Heart left ventricle (tissue), 16 donors: Measurements from ENCODE around the gene TYROBP. TPM values are rescaled to one million over a fixed set of nuclear protein-coding genes. Genes with fewer than 3 reads are reported as not detected.

Experiments used
- ATAC-seq, 4 donors: fragments of 200-7000 bp; cut with Tn5 transposase; one replicate each; pipeline ENCODE4 v1.9.1; 2020 to 2022; ENCODE audit warnings: moderate library complexity in 4 of 4, mild to moderate bottlenecking in 3 of 4, moderate number of reproducible peaks in 1 of 4
- DNase-seq, 5 donors: peaks; one replicate each; pipeline ENCODE4 v3.0.0-alpha.2; 2020
- H3K27ac ChIP-seq, 12 donors: fragments of 200-600 bp; sonication (generic) in 4 of 12; one replicate each; pipeline versions ENCODE4 v1.5.0 to v1.8.0; 2016 to 2022; ENCODE audit warnings: mild to moderate bottlenecking in 2 of 12
- H3K27me3 ChIP-seq, 9 donors: fragments of 200-600 bp; sonication (generic) in 2 of 9; one replicate each; pipeline versions ENCODE4 v1.5.1 to v1.8.0; 2016 to 2022; ENCODE audit warnings: mild to moderate bottlenecking in 3 of 9
- H3K36me3 ChIP-seq, 9 donors: fragments of 200-600 bp; sonication (generic) in 2 of 9; one replicate each; pipeline versions ENCODE4 v1.5.0 to v1.8.0; 2018 to 2022; ENCODE audit warnings: mild to moderate bottlenecking in 2 of 9
- H3K4me1 ChIP-seq, 12 donors: fragments of 200-600 bp; sonication (generic) in 4 of 12; one replicate each; pipeline versions ENCODE4 v1.5.0 to v1.8.0; 2016 to 2022; ENCODE audit warnings: mild to moderate bottlenecking in 3 of 12
- H3K4me3 ChIP-seq, 12 donors: fragments of 200-600 bp; sonication (generic) in 4 of 12; one replicate each; pipeline versions ENCODE4 v1.5.0 to v1.8.0; 2017 to 2022; ENCODE audit warnings: mild to moderate bottlenecking in 9 of 12, moderate library complexity in 4 of 12
- H3K9me3 ChIP-seq, 12 donors: fragments of 200-600 bp; sonication (generic) in 4 of 12; one replicate each; pipeline versions ENCODE4 v1.5.0 to v1.8.0; 2016 to 2022; ENCODE audit warnings: mild to moderate bottlenecking in 1 of 12
- POLR2A ChIP-seq, 2 donors: fragments of 450-650 bp; IDR thresholded peaks; one replicate each; pipeline ENCODE4 v1.6.1; 2017; ENCODE audit warnings: antibody characterized with exemption in 2 of 2, mild to moderate bottlenecking in 2 of 2, moderate library complexity in 2 of 2
- WGBS, 4 donors: extraction: QIAGEN DNeasy Blood & Tissue Kit in 2 of 4; methylation state at CpG; one replicate each; pipeline versions ENCODE4 v1.1.5 to v1.1.7; 2013 to 2018; 5-methylcytosine and 5-hydroxymethylcytosine counted together
- intact Hi-C, 10 donors: fragments of 100-400 bp; cut with DNase I; formaldehyde crosslinking; loops; one replicate each; pipeline versions ENCODE4 v1.11.1 to v1.14.2; 2022
- polyA plus RNA-seq, 2 donors: library from polyadenylated mRNA; stranded (reverse); fragments of 200-250 nt; gene quantifications; one replicate each; pipeline ENCODE4 v1.2.3, GENCODE V29; 2013
- total RNA-seq, 9 donors: library from RNA; depleted of rRNA in 2 of 9; stranded (reverse); fragments of >200 nt in 2 of 9; fragmentation: NEBNext Ultra II Directional in 3 of 9; extraction: Animal tissue kit (Norgen Biotek cat#: 25700) in 3 of 9; gene quantifications; one replicate each; pipeline versions ENCODE4 v1.1.0 to v1.2.4, GENCODE V29; 2016 to 2023
- TF ChIP-seq, protein P1 (sequence below), 12 donors: fragments of 200-600 bp; sonication (generic) in 4 of 12; IDR thresholded peaks; one replicate each; pipeline versions ENCODE4 v1.5.0 to v1.8.0; 2018 to 2022; ENCODE audit warnings: antibody characterized with exemption in 12 of 12, mild to moderate bottlenecking in 5 of 12
- donor health status: ischemic (EF 13 %, LVEDD 7.1; RV severe dilation, severe dysfunction).
- donor health status: healthy with polysubstance abuse.
- donor health status: DM: no; HTN: yes; CAD: no.
- donor health status: DM: no; HTN: no; CAD: no.
- donor health status: ischemic (EF 25% LVEDD 6.9; RV normal size, moderate dysfunction).
- donor health status: ischemic (EF 25% LVEDD 5.7; RV mildly dilated, moderate dysfunction).
- donor health status: healthy.
- donor health status: DM: yes; HTN: yes; CAD: no.
- donor health status: ischemic (EF 35%, LVEDD 5.7; RV mildly dilated, moderate dysfunction).
- donor health status: nonischemic (EF 11% LVEDD 7.7; RV severe dilation, severe dysfunction).
- donor health status: DM: yes; HTN: yes; CAD: no.
- donor health status: PGD.
- donor health status: ischemic (EF 29% LVEDD 5.4; RV normal size, mild dysfunction).
- donor health status: nonischemic (EF 23%, LVEDD 6.1; RV moderate dilation, normal function).

TYROBP gene
- total and polyA plus RNA-seq, 11 donors, result 12.6 to 237 (median 19.4) TPM

GRCh38 chr19:35908973-35909683 is 1.0 kb upstream of the TYROBP start:
- TF ChIP-seq POLR2A (IDR thresholded peaks at IDR 0.05), result no peak
- 62 to 79% (median 72%) methylated on average over 10 of the region's 10 CpGs for WGBS, 4 donors
- peak overlapping the region in 3 of 12 donors; percentile 3 to 69 (median 25) for H3K4me3 ChIP-seq
- H3K36me3 ChIP-seq, result peaks cover 0 to 4% (median 0%) of the 10 kb centered on the region in 9 donors
- peaks cover 0 to 6% (median 0%) of the 10 kb centered on the region in 9 donors for H3K27me3 ChIP-seq
- intact Hi-C loops, result no loop called here
- H3K9me3 ChIP-seq, result no peaks in the 10 kb centered on the region
- peaks cover 0 to 62% (median 0%) of the 10 kb centered on the region in 12 donors for H3K4me1 ChIP-seq
- H3K27ac ChIP-seq, result peak overlapping the region in 8 of 12 donors; percentile 6 to 88 (median 53)
- ATAC-seq (peak; percentile 63 to 89 (median 84)), DNase-seq (peak; percentile 77 to 87 (median 81))

DNA sequence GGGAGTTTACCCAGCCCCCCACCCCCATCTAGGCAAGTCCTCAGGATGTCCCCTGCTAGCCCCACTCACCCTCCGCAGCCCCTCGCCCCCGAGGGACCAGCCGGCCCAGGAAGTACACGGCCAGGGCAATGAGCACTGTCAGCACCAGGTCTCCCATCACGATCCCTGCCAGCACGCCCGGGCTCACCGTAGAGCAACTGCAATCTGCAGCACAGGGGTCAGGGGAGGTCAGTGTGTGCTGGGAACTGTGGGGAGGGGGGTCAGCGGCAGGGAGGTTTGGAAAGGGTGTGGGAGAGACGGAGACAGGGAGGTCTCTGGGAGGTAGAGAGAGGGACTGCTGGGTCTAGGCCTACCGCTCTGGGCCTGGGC is 734 bp downstream of the TYROBP start:
- Histone ChIP-seq H3K4me1 (peaks cover 0 to 61% (median 0%) of the 10 kb centered on the region in 12 donors), H3K36me3 (peaks cover 0 to 4% (median 0%) of the 10 kb centered on the region in 9 donors), H3K9me3 (no peaks in the 10 kb centered on the region), H3K4me3 (peak overlapping the region in 10 of 12 donors; percentile 12 to 69 (median 42)), H3K27me3 (peaks cover 0 to 6% (median 0%) of the 10 kb centered on the region in 9 donors), H3K27ac (peak overlapping the region in 7 of 12 donors; percentile 14 to 88 (median 57))
- 34 to 42% (median 35%) methylated on average over 11 to 12 of the region's 12 CpGs for WGBS, 4 donors
- DNase-seq, result no peak
- intact Hi-C loops, result no loop called here
- TF ChIP-seq POLR2A (IDR thresholded peaks at IDR 0.05), result no peak
- TF ChIP-seq, protein P1, sequence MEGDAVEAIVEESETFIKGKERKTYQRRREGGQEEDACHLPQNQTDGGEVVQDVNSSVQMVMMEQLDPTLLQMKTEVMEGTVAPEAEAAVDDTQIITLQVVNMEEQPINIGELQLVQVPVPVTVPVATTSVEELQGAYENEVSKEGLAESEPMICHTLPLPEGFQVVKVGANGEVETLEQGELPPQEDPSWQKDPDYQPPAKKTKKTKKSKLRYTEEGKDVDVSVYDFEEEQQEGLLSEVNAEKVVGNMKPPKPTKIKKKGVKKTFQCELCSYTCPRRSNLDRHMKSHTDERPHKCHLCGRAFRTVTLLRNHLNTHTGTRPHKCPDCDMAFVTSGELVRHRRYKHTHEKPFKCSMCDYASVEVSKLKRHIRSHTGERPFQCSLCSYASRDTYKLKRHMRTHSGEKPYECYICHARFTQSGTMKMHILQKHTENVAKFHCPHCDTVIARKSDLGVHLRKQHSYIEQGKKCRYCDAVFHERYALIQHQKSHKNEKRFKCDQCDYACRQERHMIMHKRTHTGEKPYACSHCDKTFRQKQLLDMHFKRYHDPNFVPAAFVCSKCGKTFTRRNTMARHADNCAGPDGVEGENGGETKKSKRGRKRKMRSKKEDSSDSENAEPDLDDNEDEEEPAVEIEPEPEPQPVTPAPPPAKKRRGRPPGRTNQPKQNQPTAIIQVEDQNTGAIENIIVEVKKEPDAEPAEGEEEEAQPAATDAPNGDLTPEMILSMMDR (IDR thresholded peaks at IDR 0.05), result no peak
- no peak for ATAC-seq

DNA sequence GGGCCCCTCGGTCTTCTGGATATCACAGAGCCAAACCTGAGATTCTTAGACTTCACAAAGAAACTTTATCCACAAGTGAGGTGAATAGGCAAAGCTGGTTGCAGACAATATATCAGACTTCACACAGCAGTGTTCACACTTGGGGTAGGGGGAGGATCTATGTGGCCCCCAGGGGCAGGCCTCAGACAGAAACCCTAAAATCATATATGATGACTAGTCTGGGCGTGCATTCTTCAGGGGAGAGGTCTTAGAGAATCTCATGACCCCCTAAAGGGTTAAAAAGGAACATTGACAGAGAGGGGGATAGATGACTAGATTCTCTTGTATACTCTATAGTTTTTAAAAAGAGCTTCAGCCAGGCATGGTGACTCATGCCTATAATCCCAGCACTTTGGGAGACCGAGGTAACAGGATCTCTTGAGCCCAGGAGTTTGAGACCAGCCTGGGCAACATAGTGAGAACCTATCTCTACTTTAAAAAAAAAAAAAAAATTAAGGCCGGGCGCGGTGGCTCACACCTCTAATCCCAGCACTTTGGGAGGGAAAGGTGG is 2.8 kb downstream of the TYROBP start:
- WGBS, 4 donors, result 70 to 73% (median 72%) methylated on average over 6 of the region's 6 CpGs
- Histone ChIP-seq H3K4me3 (peak overlapping the region in 1 of 12 donors; percentile 69), H3K36me3 (peaks cover 0 to 4% (median 0%) of the 10 kb centered on the region in 9 donors), H3K27me3 (peaks cover 0 to 6% (median 0%) of the 10 kb centered on the region in 9 donors), H3K27ac (peak overlapping the region in 7 of 12 donors; percentile 3 to 88 (median 46)), H3K4me1 (peaks cover 0 to 61% (median 0%) of the 10 kb centered on the region in 12 donors), H3K9me3 (no peaks in the 10 kb centered on the region)
- ATAC-seq (no peak), DNase-seq (no peak)
- intact Hi-C loops, result no loop called here
- no peak for TF ChIP-seq POLR2A (IDR thresholded peaks at IDR 0.05)
- TF ChIP-seq, protein P1 (IDR thresholded peaks at IDR 0.05), result no peak

GRCh38 chr19:35904311-35905068 is 3.6 kb downstream of the TYROBP start:
- intact Hi-C loops, result no loop called here
- H3K4me3 ChIP-seq, result peak overlapping the region in 1 of 12 donors; percentile 69
- ATAC-seq (peak in 1 of 4 donors; percentile 10), DNase-seq (no peak)
- H3K9me3 ChIP-seq, result no peaks in the 10 kb centered on the region
- peaks cover 0 to 4% (median 0%) of the 10 kb centered on the region in 9 donors for H3K27me3 ChIP-seq
- TF ChIP-seq, protein P1 (IDR thresholded peaks at IDR 0.05), result no peak
- TF ChIP-seq POLR2A (IDR thresholded peaks at IDR 0.05), result no peak
- H3K27ac ChIP-seq, result peak overlapping the region in 7 of 12 donors; percentile 17 to 88 (median 56)
- peaks cover 0 to 4% (median 0%) of the 10 kb centered on the region in 9 donors for H3K36me3 ChIP-seq
- H3K4me1 ChIP-seq, result peaks cover 0 to 61% (median 0%) of the 10 kb centered on the region in 12 donors
- 86 to 91% (median 88%) methylated on average over 10 of the region's 10 CpGs for WGBS, 4 donors
